Ishikawa (cell line): ENCODE measurements around the gene ELMO1.

Experiments
- EGR1 ChIP-seq: IDR thresholded peaks from 2 replicates; pipeline ENCODE4 v1.6.1; 2012
- EP300 ChIP-seq: IDR thresholded peaks from 2 replicates; pipeline ENCODE4 v1.6.1; 2012; ENCODE audit warnings: borderline replicate concordance
- RAD21 ChIP-seq: IDR thresholded peaks from 2 replicates; pipeline ENCODE4 v1.6.1; 2012; ENCODE audit warnings: low read depth
- TAF1 ChIP-seq: IDR thresholded peaks from 2 replicates; pipeline ENCODE4 v1.6.1; 2012; ENCODE audit warnings: low read depth, mild to moderate bottlenecking
- TCF12 ChIP-seq: IDR thresholded peaks from 2 replicates; pipeline ENCODE4 v1.6.1; 2012; ENCODE audit warnings: low read depth
- YY1 ChIP-seq: IDR thresholded peaks from 2 replicates; pipeline ENCODE4 v1.6.1; 2012; ENCODE audit warnings: low read depth
- TF ChIP-seq, protein P1 (sequence below): IDR thresholded peaks from 2 replicates; pipeline ENCODE4 v1.6.1; 2012; ENCODE audit warnings: low read depth, mild to moderate bottlenecking

DNA sequence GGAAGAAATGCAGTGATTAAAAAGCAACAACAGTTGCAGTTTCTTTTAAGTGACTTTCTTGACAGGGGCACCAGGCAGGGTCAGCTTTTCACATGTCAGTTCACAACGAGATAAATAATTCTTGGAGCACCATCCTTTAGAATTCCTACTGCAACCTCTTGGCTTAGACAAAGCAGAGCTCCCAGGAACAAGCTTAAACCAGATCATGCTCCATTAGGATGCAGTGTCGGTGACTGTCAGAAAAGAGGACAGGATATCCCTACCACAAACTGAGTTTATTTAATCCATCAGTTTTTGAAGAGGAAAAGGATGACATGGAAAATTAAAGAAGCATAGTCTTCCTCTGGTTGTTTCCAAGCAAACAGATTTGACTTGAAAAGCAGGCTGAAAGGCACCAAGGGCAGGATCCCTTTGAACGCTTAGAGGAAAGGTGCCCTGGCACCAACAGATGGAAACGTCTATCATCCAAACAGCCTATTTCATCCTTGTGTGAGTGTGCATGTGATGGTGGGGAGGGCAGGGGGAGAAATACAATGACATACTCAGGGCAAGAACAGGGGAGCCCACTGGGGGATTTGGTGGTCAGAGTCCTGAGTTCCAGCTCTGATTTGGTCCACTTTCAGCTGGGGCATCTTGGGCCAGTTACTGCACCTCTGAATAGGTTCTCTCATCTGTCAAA, 392.3 kb downstream of the ELMO1 start:
- no peak for TF ChIP-seq EP300
- TF ChIP-seq, protein P1, sequence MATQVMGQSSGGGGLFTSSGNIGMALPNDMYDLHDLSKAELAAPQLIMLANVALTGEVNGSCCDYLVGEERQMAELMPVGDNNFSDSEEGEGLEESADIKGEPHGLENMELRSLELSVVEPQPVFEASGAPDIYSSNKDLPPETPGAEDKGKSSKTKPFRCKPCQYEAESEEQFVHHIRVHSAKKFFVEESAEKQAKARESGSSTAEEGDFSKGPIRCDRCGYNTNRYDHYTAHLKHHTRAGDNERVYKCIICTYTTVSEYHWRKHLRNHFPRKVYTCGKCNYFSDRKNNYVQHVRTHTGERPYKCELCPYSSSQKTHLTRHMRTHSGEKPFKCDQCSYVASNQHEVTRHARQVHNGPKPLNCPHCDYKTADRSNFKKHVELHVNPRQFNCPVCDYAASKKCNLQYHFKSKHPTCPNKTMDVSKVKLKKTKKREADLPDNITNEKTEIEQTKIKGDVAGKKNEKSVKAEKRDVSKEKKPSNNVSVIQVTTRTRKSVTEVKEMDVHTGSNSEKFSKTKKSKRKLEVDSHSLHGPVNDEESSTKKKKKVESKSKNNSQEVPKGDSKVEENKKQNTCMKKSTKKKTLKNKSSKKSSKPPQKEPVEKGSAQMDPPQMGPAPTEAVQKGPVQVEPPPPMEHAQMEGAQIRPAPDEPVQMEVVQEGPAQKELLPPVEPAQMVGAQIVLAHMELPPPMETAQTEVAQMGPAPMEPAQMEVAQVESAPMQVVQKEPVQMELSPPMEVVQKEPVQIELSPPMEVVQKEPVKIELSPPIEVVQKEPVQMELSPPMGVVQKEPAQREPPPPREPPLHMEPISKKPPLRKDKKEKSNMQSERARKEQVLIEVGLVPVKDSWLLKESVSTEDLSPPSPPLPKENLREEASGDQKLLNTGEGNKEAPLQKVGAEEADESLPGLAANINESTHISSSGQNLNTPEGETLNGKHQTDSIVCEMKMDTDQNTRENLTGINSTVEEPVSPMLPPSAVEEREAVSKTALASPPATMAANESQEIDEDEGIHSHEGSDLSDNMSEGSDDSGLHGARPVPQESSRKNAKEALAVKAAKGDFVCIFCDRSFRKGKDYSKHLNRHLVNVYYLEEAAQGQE = no peak
- TF ChIP-seq EGR1 = no peak
- TF ChIP-seq YY1 = no peak
- no peak for TF ChIP-seq RAD21
- no peak for TF ChIP-seq TAF1
- TF ChIP-seq TCF12 = no peak
